GM12878 (cell line): ENCODE measurements around the gene SELENOK. TPM values are rescaled to one million over a fixed set of nuclear protein-coding genes. Genes with fewer than 3 reads are reported as not detected.

Experiments used
- ATAC-seq: fragments of 200-7000 bp; cut with Tn5 transposase; 3 replicates; pipeline ENCODE4 v1.9.1; 2020; ENCODE audit warnings: mild to moderate bottlenecking, moderate library complexity
- BruUV-seq: library from RNA; stranded (reverse); fragments of 400-500 nt; replicated peaks from 2 replicates; lab custom pipeline; 2021; lab: Mats Ljungman, UMichigan
- CTCF ChIA-PET: fragments of 300-600 bp; sonication (Branson Sonifier 250); formaldehyde crosslinking; extraction: SDS; loops from one replicate; lab custom pipeline; 2021; ENCODE audit warnings: inconsistent platforms; lab: Yijun Ruan, JAX
- POLR2A ChIA-PET: fragments of 350-600 bp; formaldehyde crosslinking; extraction: SDS; loops from one replicate; lab custom pipeline; 2021; ENCODE audit warnings: inconsistent platforms; lab: Charles Lee
- RAD21 ChIA-PET: fragments of 300-600 bp; sonication (Branson Sonifier 250); formaldehyde crosslinking; loops from one replicate; lab custom pipeline; 2023; ENCODE audit warnings: antibody characterized with exemption; ENCODE audit not compliant: unreplicated experiment; lab: Charles Lee
- SMC1A ChIA-PET: fragments of 300-600 bp; sonication (Branson Sonifier 250); formaldehyde crosslinking; loops from one replicate; lab custom pipeline; 2023; ENCODE audit not compliant: unreplicated experiment, uncharacterized antibody; lab: Charles Lee
- DNase-seq: peaks from one replicate; pipeline ENCODE4 v3.0.0-alpha.2; 2011; ENCODE audit warnings: low read depth, low spot score
- FAIRE-seq: peaks from 3 replicates; lab custom pipeline; 2011; peaks lifted over from hg19 to GRCh38; lab: Jason Lieb, UNC
- H2AFZ ChIP-seq: 2 replicates; pipeline ENCODE4 v1.6.0; 2011; ENCODE audit warnings: low read depth, low read length, control low read depth; ENCODE audit not compliant: control insufficient read depth
- H3K27ac ChIP-seq: 2 replicates; pipeline ENCODE4 v1.5.1; 2011; ENCODE audit warnings: control low read depth; ENCODE audit not compliant: control insufficient read depth, insufficient read depth
- H3K27me3 ChIP-seq, 2 experiments: replicated peaks in 1 of 2; 2 replicates each; pipeline versions ENCODE4 v1.6.0 to v1.6.1; 2011; ENCODE audit warnings: low read length in 1 of 2; ENCODE audit not compliant: control insufficient read depth in 2 of 2, insufficient read depth in 2 of 2
- H3K36me3 ChIP-seq, 2 experiments: 2 replicates each; pipeline ENCODE4 v1.5.1; 2011; ENCODE audit warnings: low read length in 1 of 2; ENCODE audit not compliant: control insufficient read depth in 2 of 2, insufficient read depth in 2 of 2
- H3K4me1 ChIP-seq: 2 replicates; pipeline ENCODE4 v1.6.1; 2011; ENCODE audit warnings: mild to moderate bottlenecking, low read length, moderate library complexity, mixed read lengths; ENCODE audit not compliant: control insufficient read depth, insufficient read depth
- H3K4me2 ChIP-seq: 2 replicates; pipeline ENCODE4 v1.6.0; 2011; ENCODE audit warnings: control low read depth; ENCODE audit not compliant: control insufficient read depth, insufficient read depth
- H3K4me3 ChIP-seq: fragments of 200-600 bp; sonication (generic); 2 replicates; pipeline ENCODE4 v1.5.1; 2016
- H3K79me2 ChIP-seq: 2 replicates; pipeline ENCODE4 v1.6.0; 2011; ENCODE audit warnings: low read length; ENCODE audit not compliant: control insufficient read depth, insufficient read depth
- H3K9ac ChIP-seq: 2 replicates; pipeline ENCODE4 v1.8.0; 2011; ENCODE audit warnings: low read length, control low read depth, mixed read lengths; ENCODE audit not compliant: control insufficient read depth, insufficient read depth
- H3K9me3 ChIP-seq: replicated peaks from 3 replicates; pipeline ENCODE4 v1.5.1; 2011; ENCODE audit warnings: mild to moderate bottlenecking, low read length; ENCODE audit not compliant: control insufficient read depth, insufficient read depth
- H4K20me1 ChIP-seq: 2 replicates; pipeline ENCODE4 v1.6.0; 2011; ENCODE audit not compliant: control insufficient read depth, insufficient read depth
- BHLHE40 ChIP-seq, 2 experiments: fragments of 450-650 bp in 1 of 2; IDR thresholded peaks; 2 replicates each; pipeline ENCODE4 v1.6.1; 2011 to 2017; ENCODE audit warnings: low read depth in 2 of 2, borderline replicate concordance in 1 of 2, improper control_type of control experiment in 1 of 2, low read length in 1 of 2, mild to moderate bottlenecking in 1 of 2
- CHD2 ChIP-seq: IDR thresholded peaks from 2 replicates; pipeline ENCODE4 v1.6.1; 2011; ENCODE audit warnings: low read depth, low read length, improper control_type of control experiment, borderline replicate concordance
- IKZF1 ChIP-seq: fragments of 450-650 bp; conservative IDR thresholded peaks from 2 replicates; pipeline ENCODE4 v1.6.1; 2017; ENCODE audit warnings: antibody characterized with exemption, mild to moderate bottlenecking
- LARP7 ChIP-seq: fragments of 450-650 bp; IDR thresholded peaks from 2 replicates; pipeline ENCODE4 v1.6.1; 2017; ENCODE audit warnings: mild to moderate bottlenecking
- NR2F1 ChIP-seq: fragments of 450-650 bp; conservative IDR thresholded peaks from 2 replicates; pipeline ENCODE4 v1.6.1; 2017; ENCODE audit warnings: mild to moderate bottlenecking
- POLR2A ChIP-seq: IDR thresholded peaks from 2 replicates; pipeline ENCODE4 v1.6.1; 2011; ENCODE audit warnings: low read depth, mild to moderate bottlenecking, low read length
- RAD21 ChIP-seq: IDR thresholded peaks from 2 replicates; pipeline ENCODE4 v1.6.1; 2011; ENCODE audit warnings: mild to moderate bottlenecking, low read depth, low read length, moderate library complexity; ENCODE audit not compliant: insufficient read depth
- RELA ChIP-seq: fragments of 450-650 bp; IDR thresholded peaks from 2 replicates; pipeline ENCODE4 v1.8.0; 2014; ENCODE audit warnings: borderline replicate concordance; ENCODE audit not compliant: partially characterized antibody
- SIN3A ChIP-seq: IDR thresholded peaks from 2 replicates; pipeline ENCODE4 v1.6.1; 2012; ENCODE audit warnings: low read depth, low read length, improper control_type of control experiment
- SMAD1 ChIP-seq: fragments of 450-650 bp; IDR thresholded peaks from 2 replicates; pipeline ENCODE4 v1.6.1; 2018; ENCODE audit warnings: mild to moderate bottlenecking, low read depth; ENCODE audit not compliant: partially characterized antibody
- TCF12 ChIP-seq: IDR thresholded peaks from 2 replicates; pipeline ENCODE4 v1.6.1; 2011; ENCODE audit warnings: low read depth, mild to moderate bottlenecking, low read length
- TCF3 ChIP-seq: IDR thresholded peaks from 2 replicates; pipeline ENCODE4 v1.6.1; 2012; ENCODE audit warnings: low read depth, mild to moderate bottlenecking, low read length, borderline replicate concordance; ENCODE audit not compliant: insufficient read depth
- ZNF217 ChIP-seq: fragments of 450-650 bp; IDR thresholded peaks from 2 replicates; pipeline ENCODE4 v1.6.1; 2017; ENCODE audit warnings: antibody characterized with exemption, mild to moderate bottlenecking
- WGBS: methylation state at CpG from one replicate; pipeline ENCODE4 v1.1.6; 2016; ENCODE audit warnings: low lambda C conversion rate; ENCODE audit not compliant: insufficient replicate concordance, insufficient coverage; ENCODE audit errors: missing lambda C conversion rate; 5-methylcytosine and 5-hydroxymethylcytosine counted together
- in situ Hi-C: fragments of 300-500 bp; cut with MboI; formaldehyde crosslinking; loops from 9 replicates; pipeline ENCODE4 v1.14.3; 2018; ENCODE audit warnings: mixed read lengths
- intact Hi-C: fragments of 100-400 bp; cut with micrococcal nuclease; formaldehyde crosslinking; loops from one replicate; pipeline ENCODE4 v1.14.2; 2022; ENCODE audit not compliant: unreplicated experiment
- polyA plus RNA-seq, 11 experiments: library from polyadenylated mRNA; depleted of rRNA in 4 of 11; unstranded in 6 of 11; stranded (reverse) in 5 of 11; fragments of >200 nt; fragmentation: Nextera tagmentation in 4 of 11; fragmentation: Illumina TruSeq in 1 of 11; extraction: Ambion mirVana in 4 of 11; extraction: Trizol in 1 of 11; gene quantifications; 1 replicate in 1 of 11; 2 replicates in 10 of 11; pipeline versions ENCODE4 v1.2.1 to v1.2.3, GENCODE V29; 2011 to 2016; ENCODE audit warnings: inconsistent platforms in 2 of 11, missing spikeins in 2 of 11, low read depth in 1 of 11
- total RNA-seq, 4 experiments: library from RNA; depleted of rRNA in 3 of 4; stranded (reverse); fragments of >200 nt in 3 of 4; fragmentation: Illumina TruSeq in 1 of 4; extraction: Trizol in 1 of 4; gene quantifications; 2 replicates each; pipeline versions ENCODE4 v1.2.1 to v1.2.3, GENCODE V29; 2013 to 2021
- TF ChIP-seq, protein P1 (sequence below): fragments of 450-650 bp; conservative IDR thresholded peaks from 2 replicates; pipeline ENCODE4 v1.6.1; 2017; ENCODE audit warnings: mild to moderate bottlenecking, moderate library complexity
- TF ChIP-seq, protein P2 (sequence below): IDR thresholded peaks from 2 replicates; pipeline ENCODE4 v1.6.1; 2012; ENCODE audit warnings: mild to moderate bottlenecking, low read depth, low read length
- TF ChIP-seq, protein P3 (sequence below): IDR thresholded peaks from 2 replicates; pipeline ENCODE4 v1.6.1; 2011; ENCODE audit warnings: borderline replicate concordance, low read depth, mild to moderate bottlenecking, moderate library complexity, mixed read lengths, low read length; ENCODE audit not compliant: insufficient read depth; ENCODE audit errors: extremely low read length

The SELENOK gene
- total and polyA plus RNA-seq, 10 of the 15 experiments (the other 5 are each of a cell fraction or from before 2014, with no cell fraction given) = 35.4 to 322 (median 101) TPM

DNA sequence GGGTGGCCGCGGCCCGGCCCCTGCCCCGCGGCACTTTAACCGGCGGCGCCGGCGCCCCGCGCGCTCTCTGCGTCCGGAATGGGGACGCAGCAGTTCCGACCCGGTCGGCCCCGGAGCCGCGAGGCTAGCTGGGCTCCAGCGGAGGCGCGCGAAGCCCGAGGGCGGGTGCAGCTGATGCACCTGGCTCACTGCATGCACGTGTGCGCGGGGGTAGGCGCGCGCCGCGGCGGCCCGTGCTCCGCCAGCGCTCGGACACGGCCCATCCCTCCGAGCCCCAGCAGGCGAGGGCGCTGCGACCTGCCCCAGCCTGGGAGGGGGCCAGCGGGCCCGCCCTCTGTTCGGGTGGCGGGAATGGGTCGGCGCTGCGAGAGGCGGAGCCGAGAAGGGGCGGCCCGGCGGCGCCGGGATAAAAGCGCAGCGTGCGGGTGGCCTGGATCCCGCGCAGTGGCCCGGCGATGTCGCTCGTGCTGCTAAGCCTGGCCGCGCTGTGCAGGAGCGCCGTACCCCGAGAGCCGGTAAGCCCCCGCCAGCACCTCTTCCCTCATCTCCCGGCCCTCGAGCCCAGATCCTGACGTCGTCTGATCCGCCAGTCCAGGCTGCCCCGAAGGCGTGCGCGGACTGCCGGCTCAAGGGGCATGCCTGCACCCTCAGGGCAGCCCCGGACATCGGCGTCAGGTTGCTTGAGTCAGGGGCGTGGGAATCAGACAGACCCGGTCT lies 45.4 kb downstream of the SELENOK start, which contains the start of the genes CHDH and IL17RB (continued):
- TF ChIP-seq TCF3 (peak; percentile 66; the same call in 1 of the 2 replicates), RAD21 (no peak), IKZF1 (peak; percentile 67), LARP7 (peak; percentile 80; the same call in 1 of the 2 replicates), POLR2A (peak; percentile 58), ZNF217 (peak; percentile 59; the same call in 1 of the 2 replicates), BHLHE40 (IDR thresholded peaks at IDR 0.05; ENCODE audit: borderline replicate concordance in 1 of 2, low read depth in 2 of 2, low read length in 1 of 2) (peak; percentile 95 to 100), TCF12 (0 out of 2 replicates have a peak, but pooled peaks have one; percentile 55), NR2F1 (peak; percentile 69)
- TF ChIP-seq, protein P1, sequence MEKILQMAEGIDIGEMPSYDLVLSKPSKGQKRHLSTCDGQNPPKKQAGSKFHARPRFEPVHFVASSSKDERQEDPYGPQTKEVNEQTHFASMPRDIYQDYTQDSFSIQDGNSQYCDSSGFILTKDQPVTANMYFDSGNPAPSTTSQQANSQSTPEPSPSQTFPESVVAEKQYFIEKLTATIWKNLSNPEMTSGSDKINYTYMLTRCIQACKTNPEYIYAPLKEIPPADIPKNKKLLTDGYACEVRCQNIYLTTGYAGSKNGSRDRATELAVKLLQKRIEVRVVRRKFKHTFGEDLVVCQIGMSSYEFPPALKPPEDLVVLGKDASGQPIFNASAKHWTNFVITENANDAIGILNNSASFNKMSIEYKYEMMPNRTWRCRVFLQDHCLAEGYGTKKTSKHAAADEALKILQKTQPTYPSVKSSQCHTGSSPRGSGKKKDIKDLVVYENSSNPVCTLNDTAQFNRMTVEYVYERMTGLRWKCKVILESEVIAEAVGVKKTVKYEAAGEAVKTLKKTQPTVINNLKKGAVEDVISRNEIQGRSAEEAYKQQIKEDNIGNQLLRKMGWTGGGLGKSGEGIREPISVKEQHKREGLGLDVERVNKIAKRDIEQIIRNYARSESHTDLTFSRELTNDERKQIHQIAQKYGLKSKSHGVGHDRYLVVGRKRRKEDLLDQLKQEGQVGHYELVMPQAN = peak; percentile 68; the same call in 1 of the 2 replicates

DNA sequence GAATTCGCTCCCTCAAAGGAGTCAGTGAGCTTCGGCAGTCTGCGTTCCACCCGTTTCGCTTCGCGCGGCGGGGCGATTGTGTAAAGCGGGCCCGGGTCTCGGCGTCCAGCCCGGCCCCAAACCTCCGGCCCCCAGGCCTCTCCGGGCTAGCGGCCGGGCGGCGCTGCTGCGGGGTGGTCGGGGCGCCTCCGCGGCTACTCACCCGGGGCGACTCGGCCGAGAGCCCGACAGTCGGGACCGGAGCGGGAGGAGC lies 45.9 kb downstream of the SELENOK start:
- H3K79me2 ChIP-seq = peaks cover 18% of the 10 kb centered on the region
- in situ Hi-C loops = no loop called here
- no peaks in the 10 kb centered on the region for H4K20me1 ChIP-seq
- SMC1A ChIA-PET = interaction anchor here (1.1 to 3.5 kb wide), 11 partner anchors 16 to 198 kb away, joined by 3 to 26 read pairs (median 10); no protein-coding TSS in a partner anchor
- H3K36me3 ChIP-seq = no peaks in the 10 kb centered on the region
- no peaks in the 10 kb centered on the region for H3K9me3 ChIP-seq
- H3K9ac ChIP-seq = peak overlapping the region; percentile 73
- intact Hi-C loops = loop anchor here (2.0 to 10.0 kb wide), 3 partner anchors 37 to 101 kb away; partner anchors contain the start of gene ACTR8
- ATAC-seq = no peak
- RAD21 ChIA-PET = interaction anchor here (0.6 to 5.1 kb wide), 10 partner anchors 35 to 332 kb away, joined by 3 to 41 read pairs (median 4); partner anchors contain the start of genes ACTR8 and SELENOK
- BruUV-seq = no TSS peak
- H3K4me2 ChIP-seq = peak overlapping the region; percentile 82
- H3K4me1 ChIP-seq = peaks cover 39% of the 10 kb centered on the region
- POLR2A ChIA-PET = interaction anchor here (0.5 to 4.1 kb wide), 11 partner anchors 11 to 1880 kb away, joined by 3 to 30 read pairs (median 4); partner anchors contain the start of gene SELENOK
- peak overlapping the region; percentile 62 for H3K27ac ChIP-seq
- WGBS = 5% methylated on average over 34 of the region's 34 CpGs
- no peaks in the 10 kb centered on the region for H3K27me3 ChIP-seq
- FAIRE-seq = no peak
- peak overlapping the region; percentile 73 for H3K4me3 ChIP-seq
- DNase-seq = no peak
- CTCF ChIA-PET = interaction anchor here (0.7 to 2.4 kb wide), 9 partner anchors 8 to 413 kb away, joined by 3 to 9 read pairs (median 4); no protein-coding TSS in a partner anchor
- peak overlapping the region; percentile 81 for H2AFZ ChIP-seq
- TF ChIP-seq CHD2 = no peak
- TF ChIP-seq, protein P2, sequence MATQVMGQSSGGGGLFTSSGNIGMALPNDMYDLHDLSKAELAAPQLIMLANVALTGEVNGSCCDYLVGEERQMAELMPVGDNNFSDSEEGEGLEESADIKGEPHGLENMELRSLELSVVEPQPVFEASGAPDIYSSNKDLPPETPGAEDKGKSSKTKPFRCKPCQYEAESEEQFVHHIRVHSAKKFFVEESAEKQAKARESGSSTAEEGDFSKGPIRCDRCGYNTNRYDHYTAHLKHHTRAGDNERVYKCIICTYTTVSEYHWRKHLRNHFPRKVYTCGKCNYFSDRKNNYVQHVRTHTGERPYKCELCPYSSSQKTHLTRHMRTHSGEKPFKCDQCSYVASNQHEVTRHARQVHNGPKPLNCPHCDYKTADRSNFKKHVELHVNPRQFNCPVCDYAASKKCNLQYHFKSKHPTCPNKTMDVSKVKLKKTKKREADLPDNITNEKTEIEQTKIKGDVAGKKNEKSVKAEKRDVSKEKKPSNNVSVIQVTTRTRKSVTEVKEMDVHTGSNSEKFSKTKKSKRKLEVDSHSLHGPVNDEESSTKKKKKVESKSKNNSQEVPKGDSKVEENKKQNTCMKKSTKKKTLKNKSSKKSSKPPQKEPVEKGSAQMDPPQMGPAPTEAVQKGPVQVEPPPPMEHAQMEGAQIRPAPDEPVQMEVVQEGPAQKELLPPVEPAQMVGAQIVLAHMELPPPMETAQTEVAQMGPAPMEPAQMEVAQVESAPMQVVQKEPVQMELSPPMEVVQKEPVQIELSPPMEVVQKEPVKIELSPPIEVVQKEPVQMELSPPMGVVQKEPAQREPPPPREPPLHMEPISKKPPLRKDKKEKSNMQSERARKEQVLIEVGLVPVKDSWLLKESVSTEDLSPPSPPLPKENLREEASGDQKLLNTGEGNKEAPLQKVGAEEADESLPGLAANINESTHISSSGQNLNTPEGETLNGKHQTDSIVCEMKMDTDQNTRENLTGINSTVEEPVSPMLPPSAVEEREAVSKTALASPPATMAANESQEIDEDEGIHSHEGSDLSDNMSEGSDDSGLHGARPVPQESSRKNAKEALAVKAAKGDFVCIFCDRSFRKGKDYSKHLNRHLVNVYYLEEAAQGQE = no peak
- no peak for TF ChIP-seq SMAD1
- 0 out of 2 replicates have a peak, but pooled peaks have one; percentile 10 for TF ChIP-seq SIN3A
- TF ChIP-seq, protein P3, sequence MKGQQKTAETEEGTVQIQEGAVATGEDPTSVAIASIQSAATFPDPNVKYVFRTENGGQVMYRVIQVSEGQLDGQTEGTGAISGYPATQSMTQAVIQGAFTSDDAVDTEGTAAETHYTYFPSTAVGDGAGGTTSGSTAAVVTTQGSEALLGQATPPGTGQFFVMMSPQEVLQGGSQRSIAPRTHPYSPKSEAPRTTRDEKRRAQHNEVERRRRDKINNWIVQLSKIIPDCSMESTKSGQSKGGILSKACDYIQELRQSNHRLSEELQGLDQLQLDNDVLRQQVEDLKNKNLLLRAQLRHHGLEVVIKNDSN = no peak
- no peak for TF ChIP-seq RELA
